Colonic mucosa (tissue), 4 donors: ENCODE data around the gene NOXRED1. TPM values are rescaled to one million over a fixed set of nuclear protein-coding genes. Genes with fewer than 3 reads are reported as not detected.

Source experiments
- DNase-seq: peaks from one replicate; pipeline ENCODE4 v3.0.0-alpha.2; 2020
- H3K27ac ChIP-seq: fragments of 200-600 bp; one replicate; pipeline ENCODE4 v1.8.0; 2021
- H3K27me3 ChIP-seq: fragments of 200-600 bp; one replicate; pipeline ENCODE4 v1.8.0; 2021
- H3K36me3 ChIP-seq: fragments of 200-600 bp; one replicate; pipeline ENCODE4 v1.8.0; 2021
- H3K4me1 ChIP-seq: fragments of 200-600 bp; one replicate; pipeline ENCODE4 v1.8.0; 2021; ENCODE audit warnings: mild to moderate bottlenecking
- H3K4me3 ChIP-seq: fragments of 200-600 bp; one replicate; pipeline ENCODE4 v1.8.0; 2021
- H3K9ac ChIP-seq, 2 donors: one replicate each; pipeline ENCODE4 v1.7.0; 2013; ENCODE audit warnings: control low read depth in 2 of 2, low read depth in 2 of 2, low read length in 2 of 2
- H3K9me3 ChIP-seq: fragments of 200-600 bp; one replicate; pipeline ENCODE4 v1.8.0; 2021
- intact Hi-C: fragments of 100-400 bp; cut with DNase I; formaldehyde crosslinking; loops from one replicate; pipeline ENCODE4 v1.14.1; 2022
- total RNA-seq, 2 donors: library from RNA; stranded (reverse); fragmentation: NEBNext Ultra II Directional in 1 of 2; extraction: Animal tissue kit (Norgen Biotek cat#: 25700) in 1 of 2; gene quantifications; one replicate each; pipeline ENCODE4 v1.2.1, GENCODE V29; 2021
- TF ChIP-seq, protein P1 (sequence below): fragments of 200-600 bp; IDR thresholded peaks from one replicate; pipeline ENCODE4 v1.8.0; 2022; ENCODE audit warnings: antibody characterized with exemption, mild to moderate bottlenecking
- donor health status: healthy.
- donor health status: DM: no; HTN: no; CAD: no.
- donor health status: DM: no; HTN: no; CAD: no.

Gene NOXRED1
- total RNA-seq, 2 donors from 2014 or later = 0.35 to 0.82 TPM

DNA sequence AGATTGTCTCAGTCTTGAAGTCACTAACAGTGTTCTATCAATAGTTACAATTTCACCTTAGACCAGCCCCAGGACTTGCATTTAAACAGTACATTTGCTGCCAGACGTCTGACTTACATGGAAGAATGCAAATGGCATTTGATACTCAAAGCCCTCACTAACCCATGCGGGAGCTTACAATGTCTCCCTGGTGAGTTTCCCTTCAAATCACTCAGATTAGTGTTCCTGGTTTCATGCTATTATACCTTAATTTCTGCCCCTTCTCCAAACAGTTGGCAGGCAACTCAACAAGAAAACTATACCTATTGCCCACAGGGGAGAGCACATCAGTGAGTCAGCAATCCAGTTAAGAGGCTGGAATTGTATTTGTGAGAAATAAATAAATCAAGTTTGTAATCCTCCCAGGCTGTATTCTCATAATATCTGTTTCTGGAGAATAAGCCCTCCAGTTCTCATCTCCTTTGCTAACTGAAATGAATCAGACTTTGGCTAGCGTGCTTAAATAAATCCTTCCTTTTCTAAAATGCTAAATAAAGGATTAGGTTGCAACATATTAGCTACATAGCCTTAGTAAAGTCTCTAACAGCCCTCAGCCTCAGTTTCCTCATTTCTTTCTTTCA lies 78.8 kb downstream of the NOXRED1 start:
- Histone ChIP-seq H3K36me3 (no peaks in the 10 kb centered on the region), H3K9me3 (no peaks in the 10 kb centered on the region)

More for the DNA sequence above, 78.8 kb downstream of the NOXRED1 start:
- Histone ChIP-seq H3K27ac (no peak overlapping the region), H3K9ac (no peak overlapping the region), H3K4me3 (no peak overlapping the region), H3K27me3 (no peaks in the 10 kb centered on the region), H3K4me1 (no peaks in the 10 kb centered on the region)
- intact Hi-C loops = no loop called here
- TF ChIP-seq, protein P1, sequence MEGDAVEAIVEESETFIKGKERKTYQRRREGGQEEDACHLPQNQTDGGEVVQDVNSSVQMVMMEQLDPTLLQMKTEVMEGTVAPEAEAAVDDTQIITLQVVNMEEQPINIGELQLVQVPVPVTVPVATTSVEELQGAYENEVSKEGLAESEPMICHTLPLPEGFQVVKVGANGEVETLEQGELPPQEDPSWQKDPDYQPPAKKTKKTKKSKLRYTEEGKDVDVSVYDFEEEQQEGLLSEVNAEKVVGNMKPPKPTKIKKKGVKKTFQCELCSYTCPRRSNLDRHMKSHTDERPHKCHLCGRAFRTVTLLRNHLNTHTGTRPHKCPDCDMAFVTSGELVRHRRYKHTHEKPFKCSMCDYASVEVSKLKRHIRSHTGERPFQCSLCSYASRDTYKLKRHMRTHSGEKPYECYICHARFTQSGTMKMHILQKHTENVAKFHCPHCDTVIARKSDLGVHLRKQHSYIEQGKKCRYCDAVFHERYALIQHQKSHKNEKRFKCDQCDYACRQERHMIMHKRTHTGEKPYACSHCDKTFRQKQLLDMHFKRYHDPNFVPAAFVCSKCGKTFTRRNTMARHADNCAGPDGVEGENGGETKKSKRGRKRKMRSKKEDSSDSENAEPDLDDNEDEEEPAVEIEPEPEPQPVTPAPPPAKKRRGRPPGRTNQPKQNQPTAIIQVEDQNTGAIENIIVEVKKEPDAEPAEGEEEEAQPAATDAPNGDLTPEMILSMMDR = no peak
- DNase-seq = no peak

Other genes with a start within 250 kb of the NOXRED1 start
- 10 to 100 TPM in 1 of 2 donors, 1 to 10 TPM in 1; 5.9 to 13.2 TPM for gene TMEM63C, start 241.7 kb downstream of the NOXRED1 start, total RNA-seq
- 1 to 10 TPM in 1 of 2 donors, not detected in 1; 1.5 TPM for gene NGB, start 152.3 kb downstream of the NOXRED1 start, total RNA-seq
- gene POMT2, start 102.6 kb downstream of the NOXRED1 start, total RNA-seq = 10 to 100 TPM; 13.0 to 37.7 TPM
- gene GSTZ1, start 102.5 kb downstream of the NOXRED1 start, total RNA-seq = 10 to 100 TPM; 31.2 to 33.6 TPM
- gene TMED8, start 46.4 kb downstream of the NOXRED1 start, total RNA-seq = 1 to 10 TPM; 8.6 to 9.4 TPM
- gene SAMD15, start 46.1 kb downstream of the NOXRED1 start, total RNA-seq = under 1 TPM in 1 of 2 donors, not detected in 1; 0.72 TPM
- gene VIPAS39, start 34.1 kb upstream of the NOXRED1 start, total RNA-seq = 10 to 100 TPM; 16.3 to 17.5 TPM
- gene AHSA1, start 34.6 kb upstream of the NOXRED1 start, total RNA-seq = 100 to 1,000 TPM; 112 to 316 TPM
- 1 to 10 TPM in 1 of 2 donors, not detected in 1; 1.2 TPM for gene ISM2, start 75.3 kb upstream of the NOXRED1 start, total RNA-seq
- gene SPTLC2, start 193.1 kb upstream of the NOXRED1 start, total RNA-seq = 10 to 100 TPM; 68.3 to 70.1 TPM